ENCODE data around the gene PLBD1. TPM values are rescaled to one million over a fixed set of nuclear protein-coding genes. Genes with fewer than 3 reads are reported as not detected.

The PLBD1 gene
- total RNA-seq, 2 experiments from 2014 or later = not detected

GRCh38 chr12:14561677-14562238 is 5.9 kb downstream of the PLBD1 start:
- DNase-seq = no peak
- CTCF ChIA-PET = no interaction called here
- no peaks in the 10 kb centered on the region for H3K4me1 Mint-ChIP-seq
- peaks cover 10% of the 10 kb centered on the region for H3K27me3 Mint-ChIP-seq
- H3K4me3 Mint-ChIP-seq = no peak overlapping the region
- H3K36me3 Mint-ChIP-seq (ENCODE audit: low read depth) = no peaks in the 10 kb centered on the region
- H3K9me3 Mint-ChIP-seq = no peaks in the 10 kb centered on the region
- POLR2A ChIA-PET = no interaction called here
- H3K27ac Mint-ChIP-seq = no peak overlapping the region

GRCh38 chr12:14560904-14561574 is 6.6 kb downstream of the PLBD1 start:
- CTCF ChIA-PET = no interaction called here

GRCh38 chr12:14558473-14558959 is 9.2 kb downstream of the PLBD1 start:
- no peaks in the 10 kb centered on the region for H3K36me3 Mint-ChIP-seq (ENCODE audit: low read depth)
- H3K9me3 Mint-ChIP-seq = no peaks in the 10 kb centered on the region
- H3K4me3 Mint-ChIP-seq = no peak overlapping the region
- H3K27ac Mint-ChIP-seq = no peak overlapping the region
- no peaks in the 10 kb centered on the region for H3K4me1 Mint-ChIP-seq
- DNase-seq = no peak
- CTCF ChIA-PET = no interaction called here
- H3K27me3 Mint-ChIP-seq = no peaks in the 10 kb centered on the region
- POLR2A ChIA-PET = no interaction called here

More at GRCh38 chr12:14560904-14561574, 6.6 kb downstream of the PLBD1 start:
- Mint-ChIP-seq H3K27me3 (peaks cover 7% of the 10 kb centered on the region), H3K4me1 (no peaks in the 10 kb centered on the region), H3K4me3 (no peak overlapping the region), H3K27ac (no peak overlapping the region), H3K36me3 (ENCODE audit: low read depth) (no peaks in the 10 kb centered on the region), H3K9me3 (no peaks in the 10 kb centered on the region)
- no peak for DNase-seq
- POLR2A ChIA-PET = no interaction called here

GRCh38 chr12:14557966-14558365 is 9.7 kb downstream of the PLBD1 start:
- Mint-ChIP-seq H3K4me3 (no peak overlapping the region), H3K27me3 (no peaks in the 10 kb centered on the region), H3K36me3 (ENCODE audit: low read depth) (no peaks in the 10 kb centered on the region), H3K9me3 (no peaks in the 10 kb centered on the region), H3K27ac (no peak overlapping the region), H3K4me1 (no peaks in the 10 kb centered on the region)
- ChIA-PET CTCF (no interaction called here), POLR2A (no interaction called here)
- no peak for DNase-seq

DNA sequence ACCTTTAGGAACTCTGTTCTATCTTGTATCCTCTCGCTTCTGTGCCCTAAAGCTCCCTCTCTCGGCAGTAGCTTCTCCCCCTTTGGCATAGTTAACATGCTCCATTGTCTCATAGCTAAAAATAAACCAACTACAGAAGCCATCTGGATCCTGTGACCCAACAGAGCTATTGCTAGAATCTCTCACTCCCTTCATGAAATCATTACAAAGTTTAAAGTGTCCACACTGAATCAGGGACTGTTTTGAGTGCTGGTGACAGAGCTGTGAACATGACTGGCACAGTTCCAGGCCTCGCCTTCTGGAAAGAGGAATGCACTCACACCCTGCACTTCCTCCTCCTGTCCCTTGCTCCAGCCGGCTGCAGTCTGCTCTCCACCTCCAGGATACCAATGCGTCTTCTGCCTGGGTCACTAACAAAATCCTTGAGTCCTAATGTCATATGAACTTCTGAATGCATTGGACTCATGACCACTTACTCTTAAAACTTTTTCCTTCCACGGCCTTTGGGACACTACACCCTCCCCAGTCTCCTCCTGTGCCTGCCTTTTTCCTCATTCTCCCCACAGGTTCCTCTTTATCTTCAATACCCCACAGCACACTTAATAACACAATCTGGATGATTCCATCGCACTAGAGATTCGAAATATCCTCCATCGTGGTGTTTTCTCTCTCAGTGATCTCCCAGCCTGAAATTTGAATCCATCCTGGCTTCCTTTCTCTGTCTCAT is 13.2 kb downstream of the PLBD1 start:
- POLR2A ChIA-PET = no interaction called here
- no peaks in the 10 kb centered on the region for H3K9me3 Mint-ChIP-seq
- H3K4me3 Mint-ChIP-seq = no peak overlapping the region
- H3K4me1 Mint-ChIP-seq = no peaks in the 10 kb centered on the region
- H3K27ac Mint-ChIP-seq = no peak overlapping the region
- no peaks in the 10 kb centered on the region for H3K36me3 Mint-ChIP-seq (ENCODE audit: low read depth)
- no peak for DNase-seq
- CTCF ChIA-PET = interaction anchor here (1.1 kb wide), 1 partner anchor 316 kb away, joined by 3 read pairs; no protein-coding TSS in a partner anchor
- no peaks in the 10 kb centered on the region for H3K27me3 Mint-ChIP-seq

- no peaks in the 10 kb centered on the region for H3K4me1 Mint-ChIP-seq
These were observed 19.1 kb downstream of the PLBD1 start for GRCh38 chr12:14548609-14549008.

GRCh38 chr12:14547571-14547970 is 20.1 kb downstream of the PLBD1 start:
- no peaks in the 10 kb centered on the region for H3K4me1 Mint-ChIP-seq
- no peak overlapping the region for H3K4me3 Mint-ChIP-seq
- ChIA-PET CTCF (no interaction called here), POLR2A (no interaction called here)
- no peak overlapping the region for H3K27ac Mint-ChIP-seq
- no peaks in the 10 kb centered on the region for H3K27me3 Mint-ChIP-seq
- H3K9me3 Mint-ChIP-seq = no peaks in the 10 kb centered on the region
- DNase-seq = no peak
- no peaks in the 10 kb centered on the region for H3K36me3 Mint-ChIP-seq (ENCODE audit: low read depth)

More at GRCh38 chr12:14548609-14549008, 19.1 kb downstream of the PLBD1 start:
- ChIA-PET CTCF (no interaction called here), POLR2A (no interaction called here)
- Mint-ChIP-seq H3K36me3 (ENCODE audit: low read depth) (no peaks in the 10 kb centered on the region), H3K9me3 (no peaks in the 10 kb centered on the region), H3K4me3 (no peak overlapping the region), H3K27ac (no peak overlapping the region), H3K27me3 (no peaks in the 10 kb centered on the region)
- no peak for DNase-seq

- Mint-ChIP-seq H3K4me1 (no peaks in the 10 kb centered on the region), H3K4me3 (no peak overlapping the region), H3K9me3 (no peaks in the 10 kb centered on the region), H3K27me3 (no peaks in the 10 kb centered on the region), H3K27ac (no peak overlapping the region), H3K36me3 (ENCODE audit: low read depth) (no peaks in the 10 kb centered on the region)
- DNase-seq = no peak
- CTCF ChIA-PET = no interaction called here
- POLR2A ChIA-PET = no interaction called here
These were observed 22.2 kb downstream of the PLBD1 start for GRCh38 chr12:14545144-14546124.

DNA sequence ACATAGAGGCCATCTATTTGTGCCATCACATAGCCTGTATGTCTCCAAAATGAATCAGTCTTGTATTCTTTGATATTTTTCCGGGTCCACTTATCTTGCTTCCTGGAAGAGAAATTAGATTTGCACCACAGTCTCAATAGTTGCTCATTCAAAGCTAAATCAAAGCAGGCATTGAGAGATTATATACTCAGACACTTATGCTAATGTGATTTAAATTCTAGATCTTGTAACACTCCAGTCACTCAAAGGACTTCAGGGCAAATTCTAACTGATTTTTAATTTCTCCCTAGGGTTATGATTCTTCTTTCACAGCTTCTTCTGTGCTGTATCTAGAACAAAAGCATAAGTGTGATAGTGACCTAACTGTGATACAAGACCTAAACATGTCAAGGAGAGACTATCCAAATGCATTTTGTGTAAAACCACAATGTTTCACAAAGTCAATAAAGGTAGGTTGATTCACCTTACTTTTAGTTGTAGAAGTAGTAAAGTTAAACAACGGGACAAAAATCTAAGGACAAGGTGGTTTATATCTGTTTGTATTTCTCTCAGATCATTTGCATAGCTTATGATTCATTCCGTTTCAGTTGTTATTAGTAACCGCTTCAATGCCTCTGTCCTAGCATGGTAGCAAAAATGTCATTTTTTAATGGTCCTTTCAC is 26.8 kb downstream of the PLBD1 start:
- H3K4me3 Mint-ChIP-seq = no peak overlapping the region
- DNase-seq = no peak
- no peak overlapping the region for H3K27ac Mint-ChIP-seq
- ChIA-PET POLR2A (no interaction called here), CTCF (no interaction called here)
- H3K4me1 Mint-ChIP-seq = no peaks in the 10 kb centered on the region
- no peaks in the 10 kb centered on the region for H3K27me3 Mint-ChIP-seq
- H3K9me3 Mint-ChIP-seq = no peaks in the 10 kb centered on the region
- H3K36me3 Mint-ChIP-seq (ENCODE audit: low read depth) = no peaks in the 10 kb centered on the region

DNA sequence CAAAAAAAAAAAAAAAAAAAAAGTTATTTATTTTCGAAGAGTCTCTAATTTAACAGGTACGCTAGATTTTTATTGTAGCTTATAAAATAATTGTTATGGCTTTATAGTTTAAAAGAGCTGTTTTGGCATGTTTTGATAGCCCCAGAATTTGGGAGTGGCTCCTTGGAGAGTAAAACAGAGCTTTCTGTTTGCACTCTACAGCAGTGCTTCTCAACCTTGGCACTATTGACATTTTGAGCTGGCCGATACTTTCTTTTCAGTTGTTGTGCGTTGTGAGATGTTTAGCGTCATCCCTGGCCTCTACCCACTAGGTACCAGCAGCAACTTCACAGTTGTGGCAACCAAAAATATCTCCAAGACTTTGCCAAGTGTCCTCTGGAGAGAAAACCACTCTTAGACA is 30.6 kb downstream of the PLBD1 start:
- CTCF ChIA-PET = interaction anchor here (0.6 to 1.2 kb wide), 2 partner anchors 35 to 352 kb away, joined by 3 read pairs; no protein-coding TSS in a partner anchor
- H3K4me1 Mint-ChIP-seq = no peaks in the 10 kb centered on the region
- no peaks in the 10 kb centered on the region for H3K36me3 Mint-ChIP-seq (ENCODE audit: low read depth)
- DNase-seq = no peak
- H3K4me3 Mint-ChIP-seq = no peak overlapping the region
- no peak overlapping the region for H3K27ac Mint-ChIP-seq
- no peaks in the 10 kb centered on the region for H3K9me3 Mint-ChIP-seq
- H3K27me3 Mint-ChIP-seq = no peaks in the 10 kb centered on the region
- POLR2A ChIA-PET = no interaction called here

- H3K4me1 Mint-ChIP-seq = no peaks in the 10 kb centered on the region
- CTCF ChIA-PET = interaction anchor here (0.5 kb wide), 1 partner anchor 69 kb away, joined by 3 read pairs; no protein-coding TSS in a partner anchor
- no peaks in the 10 kb centered on the region for H3K9me3 Mint-ChIP-seq
- POLR2A ChIA-PET = no interaction called here
- peaks cover 7% of the 10 kb centered on the region for H3K27me3 Mint-ChIP-seq
- no peak overlapping the region for H3K4me3 Mint-ChIP-seq
- H3K27ac Mint-ChIP-seq = no peak overlapping the region
- H3K36me3 Mint-ChIP-seq (ENCODE audit: low read depth) = no peaks in the 10 kb centered on the region
- DNase-seq = no peak
These were observed 35.5 kb downstream of the PLBD1 start for GRCh38 chr12:14532152-14532551.

- Mint-ChIP-seq H3K4me3 (no peak overlapping the region), H3K27me3 (peaks cover 14% of the 10 kb centered on the region), H3K36me3 (ENCODE audit: low read depth) (no peaks in the 10 kb centered on the region), H3K4me1 (no peaks in the 10 kb centered on the region), H3K9me3 (peaks cover 20% of the 10 kb centered on the region), H3K27ac (no peak overlapping the region)
- POLR2A ChIA-PET = no interaction called here
- DNase-seq = no peak
- CTCF ChIA-PET = no interaction called here
These were observed 41.7 kb downstream of the PLBD1 start for GRCh38 chr12:14525964-14526363.
